Glomerular visceral epithelial cell (primary cell): ENCODE data around the gene CMTM8.
A peak's percentile ranks its signal among the peaks of the same experiment; 100 is the strongest.

Experiments
- DNase-seq: peaks from one replicate; pipeline ENCODE4 v3.0.0-alpha.2; 2016; ENCODE audit errors: extremely low spot score

CMTM8 gene

DNA sequence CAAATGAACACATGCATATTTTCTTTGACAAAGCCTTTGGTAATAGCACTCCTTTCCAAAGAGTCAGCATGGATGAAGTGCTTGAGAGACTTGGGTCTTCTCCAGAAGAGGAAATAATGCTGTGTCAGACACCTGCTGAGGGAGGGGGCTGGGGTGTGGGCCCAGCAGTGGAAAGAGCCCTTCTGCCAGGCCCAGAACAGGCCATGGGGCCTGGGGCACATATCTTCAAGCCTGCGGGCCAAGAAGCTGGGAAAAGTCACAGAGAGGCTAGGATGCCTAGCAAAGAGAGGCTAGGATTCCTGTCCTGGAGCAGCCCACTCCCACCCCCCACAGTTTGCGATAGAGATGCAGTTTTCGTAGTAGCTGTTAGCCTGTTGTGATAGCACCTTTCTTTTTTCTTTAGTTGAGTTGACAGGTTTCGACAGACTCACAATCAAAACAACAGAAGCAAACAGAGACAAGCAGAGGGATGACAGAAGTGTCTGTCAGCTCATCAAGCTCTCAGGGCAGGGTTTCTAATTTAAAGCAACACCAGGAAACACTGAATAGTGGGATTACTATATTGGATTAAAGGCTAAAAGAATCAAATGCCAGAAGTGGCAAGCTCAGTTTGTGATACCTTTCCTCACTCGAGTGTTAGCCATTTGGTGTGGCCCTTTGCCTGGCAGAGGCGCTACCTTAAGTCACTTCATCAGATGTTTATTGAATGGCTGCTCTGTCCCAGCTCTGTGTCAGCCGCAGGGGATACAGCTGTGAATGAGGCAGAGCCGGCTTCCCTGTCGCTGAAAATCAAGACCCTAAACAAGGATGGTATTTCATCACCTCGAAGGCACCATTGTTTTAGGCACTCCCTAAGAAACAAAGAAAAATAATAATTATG, 172.1 kb downstream of the CMTM8 start:
- DNase-seq: no peak

DNA sequence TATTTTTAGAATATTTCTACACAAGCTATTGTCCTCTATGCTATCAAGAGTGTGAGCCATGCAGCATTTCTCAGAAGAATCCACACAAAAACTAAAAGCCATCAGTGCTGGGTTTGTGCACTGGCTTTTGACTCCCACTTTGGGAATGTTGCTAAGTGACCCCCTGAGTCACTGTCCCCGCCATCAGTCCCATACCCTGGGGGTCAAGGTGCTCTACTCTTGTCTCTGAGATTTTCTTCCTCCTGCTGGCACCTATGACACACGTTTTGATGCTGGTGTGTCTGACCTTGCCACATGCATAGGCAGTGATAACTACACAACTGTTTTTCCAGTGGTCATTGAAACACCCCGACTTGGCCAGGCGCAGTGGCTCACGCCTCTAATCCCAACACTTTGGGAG, 173.0 kb downstream of the CMTM8 start:
- no peak for DNase-seq

DNA sequence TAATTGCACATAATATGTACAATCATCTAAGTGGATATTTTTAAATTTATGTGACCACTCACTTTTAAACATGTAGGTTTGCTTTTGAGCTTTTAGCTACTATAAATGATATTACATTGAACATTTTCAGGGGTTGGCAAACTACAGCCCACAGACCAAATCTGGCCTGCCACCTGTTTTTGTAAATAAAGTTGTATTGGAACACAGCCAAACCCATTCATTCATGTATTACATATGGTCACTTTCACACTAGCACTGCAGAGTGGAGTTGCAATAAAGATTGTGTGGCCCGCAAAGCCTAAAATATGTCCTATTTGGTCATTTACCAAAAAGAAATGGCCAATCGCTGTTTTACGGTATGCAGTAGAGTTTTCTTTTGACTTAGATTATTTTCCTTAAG, 174.4 kb downstream of the CMTM8 start:
- no peak for DNase-seq

DNA sequence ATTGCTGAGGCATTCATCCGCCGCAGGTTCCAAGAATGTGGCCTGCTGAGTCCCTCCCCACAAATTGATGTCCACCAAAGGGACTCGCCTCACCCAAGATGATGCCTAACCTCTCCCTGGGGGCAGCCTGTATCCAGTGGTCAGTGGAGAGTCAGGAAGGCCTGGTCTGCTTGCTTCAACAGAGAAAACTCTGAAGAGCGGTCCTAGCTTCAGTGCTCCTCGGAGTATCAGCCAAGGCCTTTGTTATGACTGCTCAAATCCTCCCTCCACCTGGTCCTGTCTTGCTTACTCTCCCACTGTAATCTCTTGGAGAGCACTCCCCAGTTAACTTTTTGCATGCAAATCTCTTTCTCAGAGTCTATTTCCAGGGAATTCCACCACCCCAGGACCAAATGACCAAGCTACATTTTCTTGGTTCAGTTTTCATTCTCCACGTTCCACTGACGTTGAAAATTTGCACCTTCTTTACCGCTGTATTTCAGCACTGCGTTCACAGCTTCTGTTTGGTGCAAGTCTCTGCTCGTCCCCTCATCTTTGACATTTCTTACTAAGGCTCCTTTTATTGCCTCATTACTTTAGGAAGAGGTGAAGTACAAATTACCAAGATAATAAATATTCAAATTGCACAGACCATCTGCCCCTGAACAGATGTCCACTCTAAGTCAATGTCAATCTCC, 175.5 kb downstream of the CMTM8 start:
- DNase-seq: no peak

DNA sequence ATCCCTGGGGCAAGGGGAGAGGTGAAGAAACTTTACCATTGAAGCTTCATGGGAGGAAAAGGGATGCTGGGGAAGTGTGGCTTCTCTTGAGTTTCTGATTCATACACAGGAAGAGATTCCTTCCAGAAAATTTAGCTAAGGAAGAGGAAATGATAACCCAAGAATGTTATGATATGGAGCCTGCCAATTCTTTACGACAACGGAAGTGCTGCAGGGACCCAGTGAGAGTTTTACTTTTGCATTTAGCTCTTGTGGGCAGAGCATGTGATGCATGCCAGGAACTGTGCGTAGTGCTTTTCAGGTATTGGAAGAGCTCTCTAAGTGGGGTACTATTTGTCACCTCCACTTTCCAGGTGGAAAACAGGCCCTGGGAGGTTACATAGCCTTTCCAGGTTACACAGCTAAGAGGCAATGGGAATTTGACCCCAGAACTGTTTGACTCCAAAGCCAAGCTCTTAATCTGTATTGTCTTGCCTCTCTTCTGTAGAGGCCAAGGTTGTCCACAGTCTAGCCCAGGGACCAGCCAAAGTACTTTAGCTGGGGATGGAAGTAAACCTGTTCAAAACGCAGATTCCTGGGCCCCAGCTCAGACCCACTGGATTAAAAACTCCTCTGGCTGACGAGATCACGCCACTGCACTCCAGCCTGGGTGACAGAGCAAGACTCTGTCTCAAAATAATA, 176.2 kb downstream of the CMTM8 start:
- DNase-seq: peak; percentile 38

DNA sequence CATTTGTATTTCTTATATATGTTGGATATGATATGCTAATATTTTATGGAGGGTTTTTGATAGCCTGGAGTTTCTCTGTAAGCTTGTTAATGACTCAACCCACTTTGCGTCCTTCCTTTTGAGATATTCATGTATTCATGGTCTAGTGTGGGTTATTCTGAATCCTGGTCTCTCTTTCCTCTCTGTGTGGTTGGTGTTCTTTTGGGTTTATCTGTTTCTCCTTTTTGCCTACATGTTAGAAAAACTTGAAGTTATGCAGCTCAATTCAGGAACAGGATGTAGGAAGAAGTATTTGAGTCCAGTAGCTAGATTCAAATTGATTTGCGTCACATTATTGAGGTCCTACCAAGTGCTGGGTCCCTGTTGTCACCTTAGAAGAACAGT, 181.3 kb downstream of the CMTM8 start:
- no peak for DNase-seq
